Hematopoietic multipotent progenitor cell treated with erythropoietin and hydrocortisone succinate and interleukin-3 and kit ligand, for 17 days (in vitro differentiated cells): ENCODE results near the gene NFIC.
"Not testable (repeated sequence)": the region's sequence is repeated elsewhere in the genome, so short reads cannot be mapped to it uniquely, and the experiment has no call there.

Experiments used
- DNase-seq: peaks from one replicate; pipeline ENCODE4 v3.0.0-alpha.2; 2015; ENCODE audit warnings: low spot score

The NFIC gene

GRCh38 chr19:3492919-3493318 is 126.5 kb downstream of the NFIC start:
- DNase-seq: no peak

- no peak for DNase-seq
These were observed 127.3 kb downstream of the NFIC start for GRCh38 chr19:3493651-3494050.

- no peak for DNase-seq
These were observed 127.7 kb downstream of the NFIC start for GRCh38 chr19:3494051-3494450.

GRCh38 chr19:3494559-3494958 is 128.2 kb downstream of the NFIC start:
- no peak for DNase-seq

- DNase-seq: no peak
These were observed 130.2 kb downstream of the NFIC start for GRCh38 chr19:3496392-3497273.

GRCh38 chr19:3497757-3498520 is 131.6 kb downstream of the NFIC start:
- DNase-seq: no peak

- peak; percentile 26 for DNase-seq
These were observed 133.5 kb downstream of the NFIC start for GRCh38 chr19:3499738-3500428.

GRCh38 chr19:3500429-3501101 is 134.2 kb downstream of the NFIC start, which contains the start of gene DOHH:
TSS of gene DOHH (minus strand) at chr19:3500674. CDS start at chr19:3496814, 3,860 bp downstream.
- peak; percentile 100 for DNase-seq

GRCh38 chr19:3501780-3502179 is 135.4 kb downstream of the NFIC start:
- peak; percentile 42 for DNase-seq

GRCh38 chr19:3503036-3503572 is 136.7 kb downstream of the NFIC start:
- DNase-seq: peak; percentile 99

- DNase-seq: peak; percentile 70
These were observed 138.4 kb downstream of the NFIC start for GRCh38 chr19:3504735-3505134.

- peak; percentile 100 for DNase-seq
These were observed 139.4 kb downstream of the NFIC start, which contains the start of gene FZR1 for GRCh38 chr19:3505598-3506383. TSS of gene FZR1 (plus strand) at chr19:3506311. CDS start at chr19:3522990, 16,679 bp downstream.

GRCh38 chr19:3506384-3507340 is 140.3 kb downstream of the NFIC start:
- DNase-seq: peak; percentile 53

GRCh38 chr19:3507371-3508120 is 141.2 kb downstream of the NFIC start:
- DNase-seq: peak; percentile 47

- not testable (repeated sequence) for DNase-seq
These were observed 141.8 kb downstream of the NFIC start for GRCh38 chr19:3508121-3508661.

- DNase-seq: no peak
These were observed 142.6 kb downstream of the NFIC start for GRCh38 chr19:3508771-3509535.

- DNase-seq: no peak
These were observed 143.2 kb downstream of the NFIC start for GRCh38 chr19:3509566-3509989.

GRCh38 chr19:3510727-3511126 is 144.3 kb downstream of the NFIC start:
- no peak for DNase-seq
